NCI-H128 (cell line): ENCODE data around the gene BTBD9.
A peak's percentile ranks its signal among the peaks of the same experiment; 100 is the strongest.

Source experiments
- DNase-seq: peaks from one replicate; lab custom pipeline; 2025; ENCODE audit not compliant: unreplicated experiment; lab: John Stamatoyannopoulos, UW

The BTBD9 gene

GRCh38 chr6:38183856-38184584 is 455.7 kb downstream of the BTBD9 start:
- DNase-seq, result no peak

GRCh38 chr6:38182426-38182825 is 457.3 kb downstream of the BTBD9 start:
- no peak for DNase-seq

GRCh38 chr6:38180586-38180985 is 459.1 kb downstream of the BTBD9 start:
- no peak for DNase-seq

GRCh38 chr6:38179794-38180430 is 459.8 kb downstream of the BTBD9 start:
- DNase-seq, result no peak

GRCh38 chr6:38179300-38179699 is 460.4 kb downstream of the BTBD9 start:
- DNase-seq, result peak; percentile 59

GRCh38 chr6:38178584-38178886 is 461.2 kb downstream of the BTBD9 start:
- DNase-seq, result no peak

- no peak for DNase-seq
Observed at GRCh38 chr6:38177882-38178583, 461.7 kb downstream of the BTBD9 start.

- DNase-seq, result no peak
Observed at GRCh38 chr6:38176797-38177751, 462.7 kb downstream of the BTBD9 start.

GRCh38 chr6:38175786-38176185 is 463.9 kb downstream of the BTBD9 start:
- DNase-seq, result no peak

GRCh38 chr6:38174806-38175495 is 464.8 kb downstream of the BTBD9 start:
- no peak for DNase-seq

GRCh38 chr6:38174315-38174714 is 465.4 kb downstream of the BTBD9 start:
- DNase-seq, result no peak

- DNase-seq, result no peak
Observed at GRCh38 chr6:38173909-38174308, 465.8 kb downstream of the BTBD9 start.

- no peak for DNase-seq
Observed at GRCh38 chr6:38172739-38173410, 466.9 kb downstream of the BTBD9 start.

GRCh38 chr6:38171997-38172738 is 467.6 kb downstream of the BTBD9 start:
- no peak for DNase-seq

- DNase-seq, result no peak
Observed at GRCh38 chr6:38170666-38171355, 468.9 kb downstream of the BTBD9 start.

- peak; percentile 66 for DNase-seq
Observed at GRCh38 chr6:38169977-38170526, 469.7 kb downstream of the BTBD9 start.

- DNase-seq, result peak; percentile 66
Observed at GRCh38 chr6:38169221-38169976, 470.3 kb downstream of the BTBD9 start.

- no peak for DNase-seq
Observed at GRCh38 chr6:38168699-38169098, 471.0 kb downstream of the BTBD9 start.
